DMS153 treated with DMSO at 0.1 percent for 48 hours (cell line): ENCODE measurements around the gene WIPF1.

Experiments used
- DNase-seq: peaks from one replicate; lab custom pipeline; 2025; ENCODE audit not compliant: unreplicated experiment; lab: John Stamatoyannopoulos, UW

WIPF1 gene

DNA sequence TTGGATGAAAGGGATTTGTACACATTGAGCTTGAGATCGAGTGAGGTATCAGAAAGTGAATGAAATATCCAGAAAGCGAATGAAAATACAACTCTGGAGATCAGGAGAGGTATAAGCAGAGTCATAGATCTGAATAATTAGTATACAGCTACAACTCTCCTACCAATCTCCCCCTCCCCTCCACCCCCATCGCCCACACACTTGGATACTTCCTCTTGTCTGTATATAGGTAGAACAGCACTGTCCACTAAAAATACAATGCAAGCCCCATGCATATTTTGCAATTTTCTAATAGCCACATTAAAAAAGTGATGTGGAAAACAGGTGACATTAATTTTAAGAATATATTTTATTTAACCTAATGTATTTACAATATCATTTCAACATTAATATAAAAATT lies 23.7 kb upstream of the WIPF1 start:
- no peak for DNase-seq

DNA sequence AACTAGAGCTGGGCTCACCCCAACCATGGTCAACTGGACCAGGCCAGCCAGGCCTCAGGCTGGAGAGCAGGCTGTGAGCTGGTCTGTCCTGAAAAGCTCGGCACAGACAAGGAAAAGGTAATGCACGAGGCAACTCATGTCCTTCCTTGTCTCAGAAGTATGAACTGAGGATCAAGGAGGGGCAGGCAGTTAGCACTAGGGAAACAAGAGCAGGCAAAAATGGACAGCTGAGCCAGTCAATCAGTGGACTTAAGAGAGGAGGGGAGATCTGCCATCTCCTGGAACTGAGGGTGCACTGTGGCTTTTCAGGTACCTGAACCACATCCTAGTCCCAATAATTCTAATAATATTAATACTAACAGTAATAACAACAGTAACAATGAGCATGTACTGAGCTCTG lies 20.6 kb upstream of the WIPF1 start:
- no peak for DNase-seq

DNA sequence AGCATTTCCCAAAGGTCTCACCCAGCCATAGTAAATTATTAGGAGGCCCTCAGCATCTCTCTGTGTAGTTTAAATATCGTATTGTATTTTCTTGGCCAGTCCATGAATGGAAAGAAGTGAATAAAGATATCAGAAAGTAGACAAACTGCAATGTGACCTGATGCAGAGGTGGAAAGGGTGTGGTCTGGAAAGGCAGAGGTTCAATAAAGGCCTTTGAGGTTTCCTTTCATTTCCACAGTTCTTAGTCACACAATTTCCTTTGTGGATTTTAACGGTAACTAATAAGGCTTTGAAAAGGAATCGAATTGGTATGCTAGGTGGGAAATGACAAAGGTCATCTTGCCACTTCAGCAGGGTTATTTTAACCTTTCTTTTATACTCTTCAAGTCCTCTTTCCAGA lies 20.1 kb upstream of the WIPF1 start:
- DNase-seq = no peak

DNA sequence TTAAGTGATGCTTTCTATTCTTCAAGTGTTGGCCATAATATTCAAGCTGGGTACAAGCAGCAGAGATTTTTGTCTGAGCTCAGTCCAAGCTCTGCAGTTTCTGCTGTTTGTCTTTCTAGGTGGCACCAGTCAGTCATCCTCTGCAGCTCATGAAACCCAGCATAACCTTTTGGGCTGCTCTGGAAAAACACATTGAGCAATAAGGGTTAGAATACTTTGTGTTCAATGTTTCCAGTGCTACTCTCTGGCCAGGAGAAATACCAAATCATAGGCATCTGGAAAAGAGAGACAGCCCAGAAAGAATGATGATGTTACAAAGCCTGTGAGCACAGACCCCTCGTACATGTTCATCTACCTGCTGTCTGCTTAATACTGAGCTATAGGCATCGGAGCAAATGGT lies 19.5 kb upstream of the WIPF1 start:
- DNase-seq = no peak

DNA sequence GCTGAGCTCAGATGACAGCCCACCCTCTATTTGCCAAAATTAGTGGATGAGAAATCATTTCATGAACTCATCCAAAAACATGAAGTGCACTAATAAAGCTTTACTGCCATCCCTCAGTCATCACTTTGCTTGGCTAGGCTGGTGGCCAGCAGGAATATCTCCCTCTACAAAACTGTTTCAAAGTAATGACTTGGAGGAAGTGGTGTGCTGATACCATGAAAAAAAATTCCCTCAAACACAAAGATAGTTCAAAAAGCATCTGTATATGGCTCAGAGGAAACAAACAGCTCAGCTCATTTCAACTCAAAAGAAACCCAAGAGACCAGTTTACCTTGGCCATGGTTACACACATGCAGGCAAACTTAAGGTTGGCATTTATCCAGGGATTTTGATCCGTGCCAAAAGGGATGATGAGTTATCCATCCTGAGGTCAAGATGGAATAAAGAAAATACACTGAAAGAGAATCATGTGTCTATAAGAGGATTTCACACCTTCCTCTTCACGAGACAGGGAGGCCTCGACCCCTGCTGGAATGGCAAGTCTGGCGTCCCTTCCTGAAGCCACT lies 18.4 kb upstream of the WIPF1 start:
- DNase-seq = no peak

DNA sequence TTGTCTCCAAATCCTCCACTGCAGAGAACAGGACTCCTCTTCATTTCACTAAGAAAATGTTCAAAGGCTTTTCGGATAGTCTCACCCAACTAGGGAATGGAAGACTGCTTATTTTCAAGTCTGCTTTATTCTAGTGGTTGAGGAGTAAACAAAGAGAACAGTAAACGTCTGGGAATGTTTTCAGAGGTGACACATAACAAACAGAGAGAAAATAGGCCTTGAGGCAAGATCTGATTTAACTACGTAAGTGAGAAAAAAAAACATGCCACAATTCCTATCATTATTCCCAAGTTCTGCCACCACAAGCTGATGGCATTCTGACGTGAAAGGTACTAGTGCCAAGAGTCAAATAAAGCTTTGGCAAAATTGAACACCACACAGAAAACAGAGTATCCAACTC lies 16.7 kb upstream of the WIPF1 start:
- no peak for DNase-seq

DNA sequence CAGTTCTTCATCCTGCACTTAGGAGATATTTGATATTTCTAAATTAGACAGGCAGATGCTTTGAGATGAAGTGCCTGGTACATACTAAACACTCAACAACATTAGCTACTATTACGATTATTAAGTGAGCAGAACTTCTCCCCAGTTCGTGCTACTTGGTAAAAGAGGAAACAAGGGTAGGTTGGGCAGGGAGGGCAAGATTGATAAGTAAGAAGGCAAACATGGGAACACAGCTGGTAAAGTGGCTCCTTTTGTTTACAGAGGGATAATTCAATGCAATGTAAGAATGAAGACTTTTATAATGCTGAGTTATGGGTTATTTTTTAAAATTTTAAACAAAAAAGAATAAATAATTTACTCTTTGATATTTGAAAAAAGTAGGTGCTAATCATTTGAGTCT lies 15.9 kb upstream of the WIPF1 start:
- no peak for DNase-seq

DNA sequence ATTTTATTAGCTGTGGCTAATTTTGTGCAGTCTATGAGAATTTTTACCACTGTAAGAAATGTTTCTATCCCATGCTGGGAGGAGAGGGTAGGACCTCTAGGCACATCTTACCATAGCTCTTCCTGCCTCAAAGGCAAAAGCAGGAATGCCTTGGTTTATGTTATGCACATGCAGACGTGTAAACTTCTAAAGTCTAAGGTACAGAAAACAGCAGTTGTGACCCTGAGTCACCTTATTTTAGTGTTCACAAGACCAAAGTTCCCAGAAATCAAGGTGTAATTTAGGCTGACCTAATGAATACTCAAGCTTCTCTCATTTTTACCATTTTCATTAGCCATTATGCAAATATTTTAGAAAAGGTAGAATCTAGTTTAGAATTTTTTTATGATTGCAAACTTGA lies 15.4 kb upstream of the WIPF1 start:
- no peak for DNase-seq

DNA sequence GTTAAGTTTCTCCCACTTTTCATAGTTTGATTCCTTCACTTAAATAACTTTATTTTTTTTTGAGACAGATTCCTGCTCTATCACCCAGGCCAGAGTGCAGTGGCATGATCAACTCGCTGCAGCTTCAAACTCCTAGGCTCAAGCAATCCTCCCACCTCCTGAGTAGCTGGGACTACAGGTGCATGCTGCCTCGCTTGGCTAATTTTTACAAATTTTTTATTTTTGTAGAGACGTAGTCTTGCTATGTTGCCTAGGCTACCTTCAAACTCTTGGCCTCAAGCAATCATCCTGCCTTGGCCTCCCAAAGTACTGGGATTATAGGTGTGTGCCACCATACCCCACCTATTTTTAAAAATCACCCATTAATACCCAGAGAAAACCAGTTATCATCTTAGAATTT lies 14.2 kb upstream of the WIPF1 start:
- DNase-seq = no peak

DNA sequence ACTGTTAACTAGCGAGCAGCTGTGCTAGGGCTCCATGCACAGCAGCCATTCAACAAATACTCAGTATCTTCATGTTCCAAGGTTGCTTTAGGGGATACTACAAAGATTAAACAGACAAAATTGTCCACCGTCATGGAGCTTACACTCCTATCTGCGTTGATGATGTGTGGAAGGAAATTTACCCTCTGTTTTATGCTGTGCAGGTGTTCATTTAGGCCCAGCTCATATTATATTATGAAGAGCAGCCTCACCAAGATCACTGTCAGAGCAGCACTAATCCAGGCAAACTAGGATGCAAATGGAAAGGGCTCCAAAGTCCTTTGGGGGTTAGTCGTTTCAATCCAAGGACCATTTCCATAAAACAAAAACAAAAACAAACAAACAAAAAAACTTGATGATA lies 13.4 kb upstream of the WIPF1 start:
- no peak for DNase-seq

DNA sequence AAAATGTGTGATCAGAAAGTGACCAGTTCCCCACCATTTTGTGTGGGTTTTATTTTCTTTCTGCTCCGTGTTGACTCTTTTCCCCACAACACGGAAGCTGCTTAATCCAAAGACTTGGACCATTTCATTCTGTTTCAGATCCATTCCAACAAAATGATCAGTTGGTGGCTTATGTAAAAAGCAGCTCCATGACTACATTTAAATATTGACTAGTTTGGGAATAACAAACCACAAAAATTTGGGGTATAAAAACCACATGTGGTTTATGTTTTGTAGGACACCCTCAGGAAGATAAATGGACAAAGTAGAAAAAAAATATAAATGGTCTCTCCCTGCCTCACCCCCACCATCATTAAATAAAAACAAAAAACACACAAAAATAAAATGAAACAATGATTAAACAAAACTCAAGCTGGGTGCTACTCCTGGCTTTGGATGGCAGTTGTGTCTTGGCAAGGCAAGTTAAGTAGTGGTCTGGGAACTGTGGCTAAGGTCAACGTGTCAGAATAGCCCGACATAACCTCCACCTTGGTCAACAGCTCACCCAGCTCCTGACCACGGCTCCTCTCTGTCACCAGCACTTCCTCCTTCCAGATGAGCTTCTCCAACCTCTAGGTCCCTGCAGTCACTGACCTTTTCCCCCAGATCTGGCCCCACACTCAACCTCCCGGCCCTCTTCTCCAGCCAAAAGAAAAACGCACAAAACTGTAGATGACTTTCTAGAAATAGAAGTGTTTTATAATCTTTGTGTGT lies 12.8 kb upstream of the WIPF1 start:
- no peak for DNase-seq

DNA sequence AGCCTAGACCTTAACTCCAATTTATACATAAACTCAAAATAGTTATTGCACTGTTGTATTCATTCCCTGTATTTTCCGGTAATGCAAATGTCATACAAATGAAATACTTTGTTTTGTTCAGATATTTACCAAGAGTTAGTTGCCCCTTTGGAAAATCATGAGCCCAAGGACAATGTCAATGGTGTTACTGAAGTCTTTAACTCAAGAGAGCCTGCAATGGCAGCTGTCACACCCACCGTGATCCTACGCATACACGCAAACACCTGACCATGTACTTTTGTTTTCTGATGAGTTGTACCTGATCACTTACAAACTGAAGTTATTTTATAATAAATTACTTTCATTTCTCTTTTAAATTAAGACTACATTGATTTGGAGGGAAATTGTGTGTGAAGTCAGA lies 11.7 kb upstream of the WIPF1 start:
- no peak for DNase-seq

DNA sequence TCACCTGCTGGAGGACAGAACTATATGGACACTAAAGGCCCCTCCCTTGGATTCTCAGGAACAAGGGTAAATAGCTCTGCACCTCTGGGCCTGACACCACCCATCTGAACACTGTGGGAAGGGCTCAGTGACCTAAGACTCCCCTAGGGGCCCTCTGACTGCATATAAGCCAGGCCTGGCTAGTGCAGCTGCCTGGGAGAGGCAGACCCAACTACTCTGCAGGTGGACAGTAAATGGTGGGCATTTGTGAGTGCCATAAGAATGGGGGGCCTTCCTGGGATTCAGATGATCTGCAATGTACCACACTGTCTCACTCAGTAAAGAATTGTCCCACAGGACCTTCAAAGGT lies 11.2 kb upstream of the WIPF1 start:
- no peak for DNase-seq

DNA sequence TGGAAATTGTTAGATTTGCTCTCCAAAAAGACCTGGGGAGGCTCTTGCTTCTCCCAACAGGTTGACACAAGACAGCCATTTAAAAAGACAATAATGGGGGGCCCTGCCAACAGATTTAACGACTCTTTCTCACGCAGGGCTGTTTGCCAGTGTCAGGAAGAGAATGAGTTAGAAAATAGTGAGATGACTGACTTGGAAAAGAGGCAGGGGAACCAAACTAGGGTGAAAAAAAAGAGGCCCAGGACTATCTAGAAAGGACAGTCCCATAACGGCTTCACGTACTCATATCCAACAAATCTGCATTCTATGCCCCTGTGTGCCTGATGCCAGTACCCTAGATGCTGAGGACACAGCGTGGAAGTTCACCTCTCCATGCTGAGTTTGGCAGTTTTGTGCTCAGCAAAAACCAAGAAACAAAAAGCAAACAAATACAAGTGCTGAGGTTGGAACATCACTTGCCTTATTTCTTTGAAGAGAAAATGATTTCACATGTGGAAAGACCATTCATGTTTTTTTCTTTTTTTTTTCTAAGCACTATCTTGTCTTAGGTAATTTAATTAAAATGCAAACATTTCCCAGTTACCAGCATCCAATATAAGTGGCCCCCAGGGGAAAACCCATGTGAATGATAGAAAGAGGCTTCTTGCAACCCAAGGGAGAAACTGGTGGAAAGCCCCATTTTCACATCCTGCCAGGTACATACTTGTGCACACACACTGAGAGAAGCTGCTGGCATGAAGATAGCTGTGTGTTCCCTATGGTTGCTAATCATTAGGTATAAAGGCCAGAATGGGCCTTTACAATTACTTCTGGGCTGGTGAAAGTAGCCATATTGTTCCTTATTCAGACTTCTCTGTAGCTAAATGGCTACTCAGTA lies 10.6 kb upstream of the WIPF1 start:
- DNase-seq = no peak

DNA sequence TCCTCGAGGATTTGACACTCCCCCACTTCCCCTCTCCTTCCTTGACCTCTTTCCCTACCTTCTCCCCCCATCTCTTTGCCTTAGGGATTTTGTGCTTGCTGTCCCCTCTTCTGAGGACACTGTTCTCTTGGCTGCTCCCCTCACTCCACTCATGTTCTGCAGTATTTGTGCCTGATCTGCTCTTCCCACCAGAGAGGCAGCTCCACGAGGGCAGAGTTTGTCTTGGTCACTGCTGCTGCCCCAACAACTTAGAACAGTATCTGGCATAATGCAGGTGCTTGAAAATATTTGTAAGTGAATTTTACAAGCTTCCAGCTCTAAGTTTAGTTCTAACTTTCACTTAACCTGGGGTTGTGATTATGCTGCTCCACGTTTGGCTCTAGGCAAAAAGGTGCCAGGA lies 10.0 kb upstream of the WIPF1 start:
- DNase-seq = no peak

DNA sequence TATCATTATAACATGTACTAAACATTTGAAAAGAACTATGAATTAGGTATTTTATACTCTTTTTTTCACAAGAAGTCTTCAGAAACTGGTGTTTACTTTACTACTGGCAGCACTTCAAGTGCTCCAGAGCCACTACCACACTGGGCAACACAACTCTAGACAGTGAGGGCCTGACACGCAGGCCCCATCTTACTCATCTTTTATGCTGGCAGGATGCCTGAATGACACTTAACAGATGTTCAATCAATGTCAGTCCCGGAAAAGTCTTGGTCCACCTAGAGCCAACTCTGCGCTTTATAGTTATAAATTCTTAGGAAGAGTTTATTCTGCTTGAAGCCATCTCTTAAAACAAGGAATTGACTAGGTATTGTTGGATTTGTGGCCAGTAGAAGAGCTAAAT lies 8.7 kb upstream of the WIPF1 start:
- no peak for DNase-seq

DNA sequence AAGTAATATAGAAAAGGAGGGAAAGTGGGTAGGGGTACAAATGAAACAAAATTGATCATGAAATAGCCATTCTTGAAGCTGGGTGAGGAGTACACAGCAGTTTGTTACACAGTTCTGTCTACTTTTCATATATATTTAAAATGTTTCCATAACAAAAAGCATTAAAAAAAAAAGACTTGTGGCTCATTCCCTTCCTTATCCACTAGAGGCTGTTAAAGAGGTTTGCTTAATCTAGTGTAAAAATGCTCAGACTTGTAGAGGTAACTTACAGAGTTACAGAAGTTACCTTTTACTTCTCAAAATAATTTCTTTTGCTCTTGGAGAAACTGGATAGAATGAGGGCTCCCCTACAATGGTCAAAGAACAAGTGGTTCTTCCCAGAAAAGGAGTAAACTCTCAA lies 8.1 kb upstream of the WIPF1 start:
- DNase-seq = no peak

DNA sequence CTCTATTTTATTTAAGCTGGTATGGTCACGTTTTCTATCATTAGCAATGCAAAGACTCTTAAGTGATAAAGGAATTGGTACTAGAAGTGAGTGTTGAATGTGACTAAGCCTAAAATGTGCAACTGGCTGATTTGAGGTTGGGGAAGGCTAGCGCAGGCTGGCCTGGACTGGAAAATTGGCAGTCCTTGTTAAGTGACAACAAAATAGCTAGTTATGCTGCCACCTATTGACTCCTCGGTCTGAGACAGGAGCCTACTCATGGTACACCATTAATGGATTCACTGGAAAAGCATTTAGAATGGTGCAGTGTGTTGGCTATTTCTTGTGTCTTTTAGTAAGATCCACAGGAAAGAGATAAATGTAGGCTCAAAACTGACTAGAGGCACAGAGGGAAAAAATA lies 5.7 kb upstream of the WIPF1 start:
- peak; percentile 15 for DNase-seq

DNA sequence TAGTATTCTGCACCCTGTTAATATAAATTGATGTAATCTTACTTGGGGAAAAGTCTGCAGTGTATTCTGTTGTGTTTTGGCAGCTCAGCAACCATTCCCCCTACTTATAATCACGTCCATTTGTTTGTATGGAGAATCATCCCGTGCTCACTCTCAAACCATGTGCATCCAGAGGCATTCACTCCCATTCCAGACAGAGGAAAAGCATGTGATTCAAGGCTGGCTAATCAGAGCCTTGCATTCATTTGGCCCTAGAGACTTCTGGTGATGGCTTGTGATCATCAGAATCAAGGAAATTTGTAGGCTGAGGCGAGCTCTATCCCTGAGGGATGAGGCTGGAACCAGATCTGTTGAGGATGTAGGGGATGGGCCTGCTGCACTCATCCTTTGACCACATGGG lies 5.1 kb upstream of the WIPF1 start:
- no peak for DNase-seq

DNA sequence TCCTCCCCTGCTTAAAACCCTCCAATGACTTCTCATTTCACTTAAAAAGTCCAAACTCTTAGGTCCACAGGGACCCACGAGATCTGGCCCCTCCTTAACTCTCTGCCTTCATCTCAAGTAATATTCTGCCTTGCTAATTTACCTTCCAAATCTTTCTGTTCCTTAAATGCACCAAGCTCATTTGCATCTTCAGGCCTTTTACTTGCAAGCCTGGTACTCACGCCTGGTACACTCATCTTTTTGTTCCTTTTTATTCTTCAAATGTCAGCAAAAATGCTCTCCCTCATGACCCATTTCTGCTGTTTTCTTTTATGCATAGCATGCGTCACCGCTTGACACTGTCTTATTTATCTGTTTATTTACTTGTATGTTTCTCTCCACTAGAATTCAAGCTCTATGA lies 2.7 kb upstream of the WIPF1 start:
- DNase-seq = no peak

DNA sequence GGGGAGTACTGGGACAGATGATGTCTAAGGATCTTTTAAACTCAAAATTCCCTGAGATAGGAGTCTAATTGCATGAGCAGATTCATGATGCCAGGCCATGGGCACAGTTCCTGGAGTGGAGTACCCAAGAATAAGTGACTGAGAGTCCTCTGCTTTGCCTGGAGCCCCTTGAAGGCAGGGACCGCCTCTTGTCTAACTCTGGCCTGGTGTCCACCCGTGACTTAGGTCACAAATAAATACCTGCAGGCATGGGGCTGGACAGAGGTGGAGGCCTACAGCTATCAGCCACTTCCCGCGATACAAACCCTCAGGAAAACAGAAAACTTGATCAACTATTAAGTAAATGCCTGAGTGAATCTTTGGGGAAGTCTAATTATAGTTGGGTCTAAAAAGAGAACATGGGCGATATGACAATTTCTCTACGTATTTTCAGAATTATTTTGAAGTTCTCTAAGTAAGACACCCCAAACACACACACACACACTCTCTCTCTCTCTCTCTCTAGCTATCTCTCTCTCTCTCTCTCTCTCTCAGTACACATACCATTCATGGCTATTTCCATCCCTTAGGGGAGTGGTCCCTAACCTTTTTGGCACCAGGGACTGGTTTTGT lies 1.8 kb upstream of the WIPF1 start:
- no peak for DNase-seq

DNA sequence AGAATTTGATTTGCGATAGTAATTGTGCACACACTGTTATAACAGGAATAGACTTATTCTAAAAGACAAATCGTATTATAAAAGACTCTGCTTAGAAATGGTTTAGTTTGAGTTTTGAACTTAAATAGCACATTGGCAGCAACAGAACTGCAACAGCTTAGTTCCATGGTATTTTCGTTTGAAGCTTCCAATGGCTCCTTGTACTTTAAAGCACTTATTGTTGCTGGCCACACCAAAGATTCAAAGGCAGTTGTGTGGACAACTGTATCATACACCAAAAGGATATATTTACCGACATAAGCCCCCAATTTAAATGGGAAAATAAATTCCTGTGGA lies 627 bp downstream of the WIPF1 start:
- DNase-seq = no peak
